A549 (cell line): ENCODE results near the gene RAD51AP2. TPM values are rescaled to one million over a fixed set of nuclear protein-coding genes. Genes with fewer than 3 reads are reported as not detected.

Source experiments
- ATAC-seq, 2 experiments: fragments of 200-7000 bp in 1 of 2; fragments of >200 bp in 1 of 2; cut with Nextera tagmentation in 1 of 2; cut with Tn5 transposase in 1 of 2; 3 replicates each; pipeline versions ENCODE4 v1.8.0 to v1.9.1; 2018 to 2020; ENCODE audit warnings: mild to moderate bottlenecking in 1 of 2, moderate library complexity in 1 of 2
- CTCF ChIA-PET: fragments of 300-600 bp; sonication (Branson Sonifier 250); formaldehyde crosslinking; extraction: SDS; loops from one replicate; lab custom pipeline; 2021; ENCODE audit warnings: antibody characterized with exemption, inconsistent platforms; lab: Yijun Ruan, JAX
- POLR2A ChIA-PET: fragments of 350-600 bp; formaldehyde crosslinking; extraction: SDS; loops from one replicate; lab custom pipeline; 2021; ENCODE audit warnings: antibody characterized with exemption, inconsistent platforms; lab: Yijun Ruan, JAX
- DNase-seq, 2 experiments: peaks; one replicate each; pipeline versions ENCODE4 v3.0.0 to v3.0.0-alpha.2; 2011 to 2016; ENCODE audit warnings: low read depth in 1 of 2, low spot score in 1 of 2
- FAIRE-seq: peaks from 2 replicates; lab custom pipeline; 2011; peaks lifted over from hg19 to GRCh38; lab: Jason Lieb, UNC
- H3K27ac ChIP-seq, 2 experiments: fragments of >200 bp; sonication (Bioruptor Twin); formaldehyde crosslinking; 3 replicates each; pipeline ENCODE4 v1.5.1; 2016 to 2017
- H3K4me1 ChIP-seq: fragments of >200 bp; sonication (Bioruptor Twin); formaldehyde crosslinking; 3 replicates; pipeline ENCODE4 v1.6.1; 2016
- H3K4me2 ChIP-seq: fragments of >200 bp; sonication (Bioruptor Twin); formaldehyde crosslinking; 3 replicates; pipeline ENCODE4 v1.6.1; 2016
- H3K4me3 ChIP-seq: fragments of >200 bp; sonication (Bioruptor Twin); formaldehyde crosslinking; 3 replicates; pipeline ENCODE4 v1.5.1; 2016
- H3K9me3 ChIP-seq: fragments of >200 bp; sonication (Bioruptor Twin); formaldehyde crosslinking; 3 replicates; pipeline ENCODE4 v1.6.1; 2016
- ATOH8 ChIP-seq: fragments of 250-450 bp; sonication (Bioruptor Pico); IDR thresholded peaks from 2 replicates; pipeline ENCODE4 v1.5.0; 2020; ENCODE audit warnings: low read depth, mild to moderate bottlenecking, moderate library complexity
- CBX8 ChIP-seq: fragments of 200-600 bp; sonication (generic); IDR thresholded peaks from 2 replicates; pipeline ENCODE4 v1.6.1; 2016
- FOSL2 ChIP-seq, 2 experiments: fragments of 450-650 bp in 1 of 2; fragments of >200 bp in 1 of 2; sonication (Bioruptor Twin) in 1 of 2; formaldehyde crosslinking; IDR thresholded peaks; 2 replicates each; pipeline versions ENCODE4 v1.5.0 to v1.6.1; 2016 to 2020; ENCODE audit warnings: mild to moderate bottlenecking in 1 of 2, moderate library complexity in 1 of 2
- GATA3 ChIP-seq: IDR thresholded peaks from 2 replicates; pipeline ENCODE4 v1.6.1; 2012; ENCODE audit warnings: borderline replicate concordance
- HDAC2 ChIP-seq: fragments of 200-600 bp; sonication (generic); IDR thresholded peaks from 2 replicates; pipeline ENCODE4 v1.6.1; 2016
- HMGXB4 ChIP-seq: fragments of 250-450 bp; sonication (Bioruptor Pico); IDR thresholded peaks from 2 replicates; pipeline ENCODE4 v1.5.0; 2021; ENCODE audit warnings: mild to moderate bottlenecking, moderate library complexity, borderline replicate concordance
- HOXB5 ChIP-seq: fragments of 250-450 bp; sonication (Bioruptor Pico); IDR thresholded peaks from 2 replicates; pipeline ENCODE4 v1.5.0; 2020; ENCODE audit warnings: mild to moderate bottlenecking, moderate library complexity
- KDM1A ChIP-seq: fragments of 200-600 bp; sonication (generic); IDR thresholded peaks from 2 replicates; pipeline ENCODE4 v1.6.1; 2016; ENCODE audit warnings: low read depth, mild to moderate bottlenecking
- MAZ ChIP-seq: fragments of 150-350 bp; IDR thresholded peaks from 2 replicates; pipeline ENCODE4 v1.6.1; 2014; ENCODE audit warnings: antibody characterized with exemption, low read depth, low read length, borderline replicate concordance
- MYC ChIP-seq: IDR thresholded peaks from 2 replicates; pipeline ENCODE4 v1.6.1; 2012; ENCODE audit warnings: mild to moderate bottlenecking, inconsistent platforms, low read length, improper control_type of control experiment, borderline replicate concordance
- NR3C1 ChIP-seq: fragments of >200 bp; sonication (Bioruptor Twin); formaldehyde crosslinking; IDR thresholded peaks from 3 replicates; pipeline ENCODE4 v1.6.1; 2017
- POLR2A ChIP-seq: IDR thresholded peaks from 2 replicates; pipeline ENCODE4 v1.6.1; 2012; ENCODE audit warnings: mild to moderate bottlenecking, low read length
- RAD21 ChIP-seq, 2 experiments: fragments of >200 bp in 1 of 2; sonication (Bioruptor Twin) in 1 of 2; formaldehyde crosslinking in 1 of 2; IDR thresholded peaks in 1 of 2; conservative IDR thresholded peaks in 1 of 2; 2 replicates in 1 of 2; 3 replicates in 1 of 2; pipeline ENCODE4 v1.6.1; 2012 to 2018; ENCODE audit warnings: inconsistent platforms in 1 of 2
- USF2 ChIP-seq: fragments of 450-650 bp; IDR thresholded peaks from 2 replicates; pipeline ENCODE4 v1.6.1; 2014; ENCODE audit warnings: antibody characterized with exemption
- ZNF302 ChIP-seq: fragments of 250-450 bp; sonication (Bioruptor Pico); IDR thresholded peaks from 2 replicates; pipeline ENCODE4 v1.9.0; 2021; ENCODE audit warnings: inconsistent platforms, mild to moderate bottlenecking, moderate library complexity
- ZSCAN20 ChIP-seq: fragments of 250-450 bp; sonication (Bioruptor Pico); IDR thresholded peaks from 2 replicates; pipeline ENCODE4 v1.8.0; 2022; ENCODE audit warnings: mild to moderate bottlenecking, moderate library complexity
- WGBS: methylation state at CpG from one replicate; pipeline ENCODE4 v1.1.6; 2017; ENCODE audit errors: missing lambda C conversion rate; 5-methylcytosine and 5-hydroxymethylcytosine counted together
- polyA plus RNA-seq, 4 experiments: library from polyadenylated mRNA; depleted of rRNA in 3 of 4; stranded (reverse); fragments of >200 nt; fragmentation: RNase III in 1 of 4; extraction: RNeasy Plus Mini Kit Qiagen cat#74134 plus additional on column Dnase treatment in 1 of 4; gene quantifications; 2 replicates in 3 of 4; 3 replicates in 1 of 4; pipeline ENCODE4 v1.2.3, GENCODE V29; 2011 to 2017
- TF ChIP-seq, protein P1 (sequence below): fragments of >200 bp; sonication (Bioruptor Twin); formaldehyde crosslinking; IDR thresholded peaks from 3 replicates; pipeline ENCODE4 v1.6.1; 2016

RAD51AP2 gene
- polyA plus RNA-seq, 2 of the 4 experiments (the other 2 are of a cell fraction), result not detected

DNA sequence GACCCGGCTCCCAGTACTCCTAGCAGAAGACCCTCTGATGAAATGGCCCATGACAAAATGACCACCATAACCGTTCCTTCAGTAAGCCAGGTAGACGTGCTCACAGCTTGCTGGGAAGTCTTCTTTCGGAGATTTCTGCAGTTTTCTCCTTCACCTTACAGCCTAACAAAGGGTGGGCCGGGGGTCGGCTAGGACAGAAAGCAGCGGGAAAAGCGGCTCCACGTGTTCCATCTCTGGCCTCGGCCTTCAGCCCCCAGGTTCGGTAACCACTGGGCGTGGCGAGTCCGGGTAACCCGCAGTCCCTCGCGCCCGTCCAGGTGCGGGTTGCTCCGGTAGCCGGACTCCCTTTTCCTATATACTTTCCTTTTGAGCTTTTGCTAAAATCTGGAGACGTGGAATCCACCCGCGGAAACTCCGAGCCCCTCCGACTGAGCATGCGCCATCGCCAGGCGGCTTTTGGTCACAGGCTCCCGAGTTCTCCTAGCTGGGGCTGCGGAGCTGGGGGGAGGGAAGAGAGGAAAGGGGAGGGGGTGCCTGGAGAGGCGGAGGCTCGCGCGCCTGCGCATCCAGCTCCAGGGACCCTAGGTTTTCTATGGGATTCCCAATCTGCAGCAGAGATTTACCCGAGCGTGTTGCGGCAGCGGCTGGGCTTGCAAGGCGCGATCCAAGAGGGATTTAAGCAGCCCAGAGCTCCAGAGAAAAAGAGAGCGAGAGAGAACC, 22.0 kb upstream of the RAD51AP2 start, which contains the start of gene VSNL1 (continued):
- TF ChIP-seq ATOH8 (CRISPR knock-in tag) (no peak), ZNF302 (CRISPR knock-in tag) (no peak)

DNA sequence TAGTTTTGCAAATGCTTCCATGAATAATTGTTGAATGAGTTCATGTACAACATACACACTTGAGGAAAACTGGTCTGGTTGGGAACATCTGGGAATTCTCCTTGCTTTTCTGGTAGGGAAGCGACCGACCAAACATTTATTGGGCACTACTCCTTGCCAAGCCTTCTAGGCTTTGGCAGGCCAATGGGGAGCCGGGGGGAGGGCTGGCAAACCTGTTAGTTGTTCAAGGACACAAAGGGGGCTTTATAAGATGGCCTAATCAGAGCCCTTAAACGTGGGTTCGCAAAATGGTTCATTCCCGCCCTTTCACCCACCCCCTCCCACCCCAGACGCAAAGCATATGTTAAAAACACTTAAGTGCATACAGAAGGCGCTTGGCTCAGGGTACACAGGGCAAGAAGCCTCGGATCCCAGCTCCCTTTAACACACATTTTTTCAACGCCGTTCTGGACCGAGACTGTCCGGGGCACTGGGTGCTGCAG, 21.4 kb upstream of the RAD51AP2 start:
- peak overlapping the region; percentile 43; the same call in 1 of the 3 replicates for H3K4me3 ChIP-seq
- CTCF ChIA-PET, result no interaction called here

GRCh38 chr2:17538844-17539554, 20.8 kb upstream of the RAD51AP2 start:
- H3K27ac ChIP-seq, result no peak overlapping the region
- TF ChIP-seq HDAC2, result 0 out of 2 replicates have a peak, but pooled peaks have one; percentile 68
- TF ChIP-seq, protein P1, sequence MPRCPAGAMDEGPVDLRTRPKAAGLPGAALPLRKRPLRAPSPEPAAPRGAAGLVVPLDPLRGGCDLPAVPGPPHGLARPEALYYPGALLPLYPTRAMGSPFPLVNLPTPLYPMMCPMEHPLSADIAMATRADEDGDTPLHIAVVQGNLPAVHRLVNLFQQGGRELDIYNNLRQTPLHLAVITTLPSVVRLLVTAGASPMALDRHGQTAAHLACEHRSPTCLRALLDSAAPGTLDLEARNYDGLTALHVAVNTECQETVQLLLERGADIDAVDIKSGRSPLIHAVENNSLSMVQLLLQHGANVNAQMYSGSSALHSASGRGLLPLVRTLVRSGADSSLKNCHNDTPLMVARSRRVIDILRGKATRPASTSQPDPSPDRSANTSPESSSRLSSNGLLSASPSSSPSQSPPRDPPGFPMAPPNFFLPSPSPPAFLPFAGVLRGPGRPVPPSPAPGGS, result no peak
- 0 out of 3 replicates have a peak, but pooled peaks cover 3% of the 10 kb centered on the region for H3K4me1 ChIP-seq
- ATAC-seq (peak; percentile 63 to 78), DNase-seq (peak in 1 of 2 experiments; percentile 39), FAIRE-seq (no peak)
- no peaks in the 10 kb centered on the region for H3K9me3 ChIP-seq
- H3K4me2 ChIP-seq, result peak overlapping the region; percentile 85
- ChIA-PET POLR2A (no interaction called here), CTCF (no interaction called here)
- WGBS, result 15% methylated on average over 36 of the region's 52 CpGs
- H3K4me3 ChIP-seq, result peak overlapping the region; percentile 39

More for the DNA sequence above, 21.4 kb upstream of the RAD51AP2 start:
- POLR2A ChIA-PET, result no interaction called here
- H3K9me3 ChIP-seq, result no peaks in the 10 kb centered on the region
- FAIRE-seq (no peak), DNase-seq (no peak), ATAC-seq (peak in 1 of 2 experiments; percentile 6; a peak in 3 of 6 replicates)
- no peak overlapping the region for H3K27ac ChIP-seq
- H3K4me2 ChIP-seq, result peak overlapping the region; percentile 85; the same call in 1 of the 3 replicates
- H3K4me1 ChIP-seq, result 0 out of 3 replicates have a peak, but pooled peaks cover 3% of the 10 kb centered on the region
- TF ChIP-seq USF2 (no peak), HOXB5 (CRISPR knock-in tag) (no peak), KDM1A (no peak), GATA3 (no peak), NR3C1 (no peak), CBX8 (no peak), RAD21 (conservative IDR thresholded peaks at IDR 0.05 in 1 of 2, IDR thresholded peaks at IDR 0.05 in 1 of 2) (no peak), ZSCAN20 (CRISPR knock-in tag) (no peak), HMGXB4 (CRISPR knock-in tag) (no peak), MAZ (no peak), FOSL2 (IDR thresholded peaks at IDR 0.05) (no peak), FOSL2 (CRISPR knock-in tag; IDR thresholded peaks at IDR 0.05) (no peak), POLR2A (no peak), MYC (no peak)
- 69% methylated on average over 13 of the region's 13 CpGs for WGBS
